ENCODE results near the gene GPR32. TPM values are rescaled to one million over a fixed set of nuclear protein-coding genes. Genes with fewer than 3 reads are reported as not detected.

Gene GPR32
- polyA plus RNA-seq, 1 donor from 2014 or later: not detected

- H3K9me2 ChIP-seq (ENCODE audit: insufficient read depth, low read length): no peaks in the 10 kb centered on the region
- H3K27me3 ChIP-seq (ENCODE audit: insufficient read depth, low read depth, low read length): peaks cover 26% of the 10 kb centered on the region
- no peaks in the 10 kb centered on the region for H3K36me3 ChIP-seq (ENCODE audit: insufficient read depth, low read length)
- H3K4me3 ChIP-seq (ENCODE audit: low read length): no peak overlapping the region
- H3F3A ChIP-seq (ENCODE audit: insufficient read depth, low read length, poor library complexity, severe bottlenecking): no peaks in the 10 kb centered on the region
- no peak overlapping the region for H3K4me2 ChIP-seq (ENCODE audit: low read length)
- no peaks in the 10 kb centered on the region for H3K79me2 ChIP-seq (replicated peaks; ENCODE audit: insufficient read depth, low read length)
- no peak overlapping the region for H2AFZ ChIP-seq (ENCODE audit: low read depth, low read length)
- peak overlapping the region; percentile 2 for H3K27ac ChIP-seq (ENCODE audit: low read length)
- no peak overlapping the region for H3K9ac ChIP-seq (ENCODE audit: low read length)
- peak; percentile 15 for TF ChIP-seq SMC3 (conservative IDR thresholded peaks at IDR 0.05; ENCODE audit: poor library complexity)
- no peak for TF ChIP-seq REST (IDR thresholded peaks at IDR 0.05; ENCODE audit: borderline replicate concordance)
- no peak for TF ChIP-seq POLR2AphosphoS5 (IDR thresholded peaks at IDR 0.05)
- H3K9me3 ChIP-seq (ENCODE audit: low read length): no peaks in the 10 kb centered on the region
- H4K20me1 ChIP-seq (ENCODE audit: insufficient read depth): no peaks in the 10 kb centered on the region
Observed at GRCh38 chr19:50779504-50780457, 9.5 kb downstream of the GPR32 start.

- Histone ChIP-seq H3K27me3 (ENCODE audit: insufficient read depth, low read depth, low read length) (peaks cover 26% of the 10 kb centered on the region), H3K9me2 (ENCODE audit: insufficient read depth, low read length) (no peaks in the 10 kb centered on the region), H3F3A (ENCODE audit: insufficient read depth, low read length, poor library complexity, severe bottlenecking) (no peaks in the 10 kb centered on the region), H3K9ac (ENCODE audit: low read length) (no peak overlapping the region), H3K4me3 (ENCODE audit: low read length) (no peak overlapping the region), H2AFZ (ENCODE audit: low read depth, low read length) (no peak overlapping the region), H3K4me2 (ENCODE audit: low read length) (no peak overlapping the region), H3K36me3 (ENCODE audit: insufficient read depth, low read length) (no peaks in the 10 kb centered on the region), H4K20me1 (ENCODE audit: insufficient read depth) (no peaks in the 10 kb centered on the region), H3K79me2 (replicated peaks; ENCODE audit: insufficient read depth, low read length) (no peaks in the 10 kb centered on the region), H3K9me3 (ENCODE audit: low read length) (no peaks in the 10 kb centered on the region), H3K27ac (ENCODE audit: low read length) (no peak overlapping the region)
- no peak for TF ChIP-seq POLR2AphosphoS5 (IDR thresholded peaks at IDR 0.05)
- TF ChIP-seq TAF1 (IDR thresholded peaks at IDR 0.05; ENCODE audit: low read depth): no peak
- no peak for TF ChIP-seq CTCF (IDR thresholded peaks at IDR 0.05; ENCODE audit: poor library complexity, severe bottlenecking)
- TF ChIP-seq RAD21 (conservative IDR thresholded peaks at IDR 0.05): no peak
- no peak for TF ChIP-seq SMC3 (conservative IDR thresholded peaks at IDR 0.05; ENCODE audit: poor library complexity)
- no peak for TF ChIP-seq REST (IDR thresholded peaks at IDR 0.05; ENCODE audit: borderline replicate concordance)
- TF ChIP-seq EZH2 (IDR thresholded peaks at IDR 0.05; ENCODE audit: borderline replicate concordance, insufficient read depth, low read length, poor library complexity, severe bottlenecking): no peak
- TF ChIP-seq EP300 (conservative IDR thresholded peaks at IDR 0.05; ENCODE audit: poor library complexity, severe bottlenecking): no peak
- TF ChIP-seq MXI1 (conservative IDR thresholded peaks at IDR 0.05; ENCODE audit: poor library complexity, severe bottlenecking): no peak
Observed at GRCh38 chr19:50780753-50781435, 10.6 kb downstream of the GPR32 start.

Data from neural cell (in vitro differentiated cells).